GM23248 (cell line): ENCODE results near the gene KIRREL1. TPM values are rescaled to one million over a fixed set of nuclear protein-coding genes. Genes with fewer than 3 reads are reported as not detected.

Experiments
- DNase-seq: peaks from one replicate; pipeline ENCODE4 v3.0.0-alpha.2; 2015
- H2AFZ ChIP-seq: fragments of 200-600 bp; sonication (generic); 2 replicates; pipeline ENCODE4 v1.6.1; 2016; ENCODE audit warnings: antibody characterized with exemption
- H3F3A ChIP-seq: fragments of 200-600 bp; sonication (generic); 2 replicates; pipeline ENCODE4 v1.6.1; 2016; ENCODE audit warnings: mild to moderate bottlenecking, antibody characterized with exemption, mixed run types; ENCODE audit not compliant: insufficient read depth
- H3K27ac ChIP-seq: fragments of 200-600 bp; sonication (generic); 2 replicates; pipeline ENCODE4 v1.5.1; 2016; ENCODE audit warnings: mild to moderate bottlenecking
- H3K27me3 ChIP-seq: fragments of 200-600 bp; sonication (generic); replicated peaks from 2 replicates; pipeline ENCODE4 v1.6.1; 2016; ENCODE audit warnings: mild to moderate bottlenecking; ENCODE audit not compliant: insufficient read depth
- H3K36me3 ChIP-seq: fragments of 200-600 bp; sonication (generic); 2 replicates; pipeline ENCODE4 v1.6.1; 2016; ENCODE audit warnings: low read depth, mild to moderate bottlenecking
- H3K4me1 ChIP-seq: fragments of 200-600 bp; sonication (generic); 2 replicates; pipeline ENCODE4 v1.6.1; 2016; ENCODE audit warnings: mild to moderate bottlenecking; ENCODE audit not compliant: insufficient read depth
- H3K4me2 ChIP-seq: fragments of 200-600 bp; sonication (generic); one replicate; pipeline ENCODE4 v1.6.1; 2016; ENCODE audit warnings: mild to moderate bottlenecking; ENCODE audit not compliant: unreplicated experiment
- H3K4me3 ChIP-seq: fragments of 200-600 bp; sonication (generic); 2 replicates; pipeline ENCODE4 v1.5.1; 2016; ENCODE audit warnings: mild to moderate bottlenecking
- H3K79me2 ChIP-seq: fragments of 200-600 bp; sonication (generic); 2 replicates; pipeline ENCODE4 v1.6.1; 2016; ENCODE audit warnings: mild to moderate bottlenecking; ENCODE audit not compliant: insufficient read depth
- H3K9ac ChIP-seq: fragments of 200-600 bp; sonication (generic); 2 replicates; pipeline ENCODE4 v1.6.1; 2016; ENCODE audit warnings: mild to moderate bottlenecking
- H3K9me2 ChIP-seq: fragments of 200-600 bp; sonication (generic); 2 replicates; pipeline ENCODE4 v1.6.1; 2016; ENCODE audit warnings: mixed run types, mild to moderate bottlenecking, moderate library complexity; ENCODE audit not compliant: insufficient read depth
- H3K9me3 ChIP-seq: fragments of 200-600 bp; sonication (generic); one replicate; pipeline ENCODE4 v1.6.1; 2017; ENCODE audit warnings: low read depth
- H4K20me1 ChIP-seq: fragments of 200-600 bp; sonication (generic); 2 replicates; pipeline ENCODE4 v1.6.0; 2016; ENCODE audit not compliant: insufficient read depth
- EZH2 ChIP-seq: fragments of 200-600 bp; sonication (generic); IDR thresholded peaks from 2 replicates; pipeline ENCODE4 v1.6.1; 2018; ENCODE audit warnings: antibody characterized with exemption, mild to moderate bottlenecking; ENCODE audit not compliant: insufficient read depth, poor library complexity, severe bottlenecking
- EZH2phosphoT487 ChIP-seq: fragments of 200-600 bp; sonication (generic); IDR thresholded peaks from 2 replicates; pipeline ENCODE4 v1.6.1; 2018; ENCODE audit warnings: antibody characterized with exemption, moderate library complexity, mild to moderate bottlenecking, low read depth; ENCODE audit not compliant: insufficient read depth
- WGBS, 2 experiments: methylation state at CpG; one replicate each; pipeline ENCODE4 v1.1.6; 2015 to 2017; ENCODE audit warnings: low lambda C conversion rate in 2 of 2, low coverage in 1 of 2; ENCODE audit errors: missing lambda C conversion rate in 2 of 2; 5-methylcytosine and 5-hydroxymethylcytosine counted together
- in situ Hi-C: fragments of 300-500 bp; cut with MboI; formaldehyde crosslinking; loops from 2 replicates; pipeline ENCODE4 v1.15.0; 2020
- polyA plus RNA-seq: library from polyadenylated mRNA; unstranded; fragments of >200 nt; fragmentation: Nextera tagmentation; extraction: Ambion mirVana; gene quantifications from 2 replicates; pipeline ENCODE4 v1.2.1, GENCODE V29; 2016
- total RNA-seq: library from RNA; depleted of rRNA; stranded (reverse); fragments of >200 nt; shearing (Covaris generic); gene quantifications from 2 replicates; pipeline ENCODE4 v1.2.3, GENCODE V29; 2014

The KIRREL1 gene
- total and polyA plus RNA-seq, 2 experiments from 2014 or later: 33.7 to 108 TPM

DNA sequence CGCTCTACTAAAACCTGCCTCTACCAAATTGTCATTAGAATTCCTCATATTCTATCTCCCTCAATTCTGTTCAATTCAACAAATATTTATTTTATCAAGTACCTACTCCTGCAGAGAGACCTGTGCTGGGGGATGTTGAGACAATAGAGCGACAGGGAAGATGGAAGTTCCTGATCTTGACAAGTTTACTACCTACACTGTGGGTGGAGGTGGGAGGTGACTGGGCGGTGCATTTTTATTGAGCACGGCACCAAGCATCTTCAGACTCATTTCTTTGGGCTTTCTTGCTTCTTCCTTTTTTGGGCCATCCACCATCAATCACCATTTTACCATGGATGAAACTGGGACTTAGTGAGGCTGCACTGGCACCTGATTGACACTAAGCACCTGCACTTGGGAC is 61.3 kb downstream of the KIRREL1 start:
- peaks cover 98% of the 10 kb centered on the region for H3K79me2 ChIP-seq
- H3K4me3 ChIP-seq: no peak overlapping the region
- peaks cover 15% of the 10 kb centered on the region; the same call in 1 of the 2 replicates for H3K4me1 ChIP-seq
- no peak overlapping the region for H3K27ac ChIP-seq
- H3K4me2 ChIP-seq: no peak overlapping the region
- H3K9me3 ChIP-seq: no peaks in the 10 kb centered on the region
- WGBS, 2 experiments: 94 to 96% methylated on average over 4 of the region's 4 CpGs
- DNase-seq: no peak
- no peaks in the 10 kb centered on the region for H3K27me3 ChIP-seq
- no peaks in the 10 kb centered on the region for H3K36me3 ChIP-seq
- H4K20me1 ChIP-seq: peaks cover 18% of the 10 kb centered on the region
- no peaks in the 10 kb centered on the region for H3K9me2 ChIP-seq
- no peak overlapping the region for H2AFZ ChIP-seq
- no peak overlapping the region for H3K9ac ChIP-seq
- in situ Hi-C loops: no loop called here
- H3F3A ChIP-seq: no peaks in the 10 kb centered on the region
- TF ChIP-seq EZH2 (no peak), EZH2phosphoT487 (no peak)

DNA sequence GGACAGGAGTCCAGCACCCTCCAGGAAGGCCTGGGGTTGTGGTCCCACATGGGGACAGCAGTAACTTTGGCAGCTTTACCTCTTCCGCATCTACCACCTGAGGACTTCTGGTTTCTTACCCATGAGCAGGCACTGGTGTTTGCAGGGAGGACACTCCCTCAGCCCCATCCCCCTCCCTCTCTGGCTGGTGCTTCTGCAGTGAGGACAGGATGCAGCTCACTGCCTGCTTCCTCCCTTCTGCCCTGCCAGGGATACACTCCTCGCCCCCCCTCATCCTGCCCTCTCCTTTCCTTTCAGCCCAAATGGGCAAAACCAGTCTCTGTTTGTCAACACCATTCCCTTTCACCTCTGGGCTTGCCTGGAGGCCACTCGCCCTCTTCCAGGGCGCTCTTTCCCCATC is 62.4 kb downstream of the KIRREL1 start:
- no peak for DNase-seq
- Histone ChIP-seq H3K4me3 (no peak overlapping the region), H3K79me2 (peaks cover 98% of the 10 kb centered on the region), H3K9me2 (no peaks in the 10 kb centered on the region), H3K36me3 (no peaks in the 10 kb centered on the region), H3K9me3 (no peaks in the 10 kb centered on the region), H3K27me3 (no peaks in the 10 kb centered on the region), H2AFZ (no peak overlapping the region), H3K4me1 (peaks cover 10% of the 10 kb centered on the region; the same call in 1 of the 2 replicates), H3K27ac (no peak overlapping the region), H3K4me2 (no peak overlapping the region), H4K20me1 (peaks cover 13% of the 10 kb centered on the region), H3K9ac (no peak overlapping the region), H3F3A (no peaks in the 10 kb centered on the region)
- 84 to 86% methylated on average over 4 of the region's 4 CpGs for WGBS, 2 experiments
- no peak for TF ChIP-seq EZH2phosphoT487
- TF ChIP-seq EZH2: no peak
- in situ Hi-C loops: no loop called here

DNA sequence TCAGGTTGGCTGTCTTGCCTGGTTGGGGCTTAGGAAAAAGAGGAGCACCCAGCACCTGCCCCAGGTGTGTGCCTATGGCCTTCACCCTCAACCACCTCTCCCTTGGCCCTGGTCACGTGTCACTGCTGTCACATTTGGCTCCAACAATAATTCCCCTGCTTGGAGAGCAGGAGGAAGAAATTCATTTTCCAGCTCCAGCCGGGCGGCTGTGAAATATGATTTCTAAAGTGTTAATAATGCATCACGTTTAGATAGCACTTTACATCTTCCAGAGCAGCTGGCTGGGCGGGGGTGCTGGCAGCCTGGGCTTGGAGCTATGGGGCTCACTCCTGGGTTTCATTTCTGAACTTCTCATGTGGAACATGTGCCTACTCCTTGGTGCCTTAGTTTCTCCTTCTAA is 63.1 kb downstream of the KIRREL1 start:
- Histone ChIP-seq H3K9me2 (no peaks in the 10 kb centered on the region), H3K36me3 (no peaks in the 10 kb centered on the region), H3K4me3 (no peak overlapping the region), H3K27me3 (no peaks in the 10 kb centered on the region), H3F3A (no peaks in the 10 kb centered on the region), H4K20me1 (peaks cover 13% of the 10 kb centered on the region), H3K27ac (no peak overlapping the region), H3K79me2 (peaks cover 98% of the 10 kb centered on the region), H3K9ac (no peak overlapping the region), H3K4me1 (peaks cover 10% of the 10 kb centered on the region; the same call in 1 of the 2 replicates), H3K9me3 (no peaks in the 10 kb centered on the region), H2AFZ (no peak overlapping the region), H3K4me2 (no peak overlapping the region)
- 50 to 57% methylated on average over 5 of the region's 5 CpGs for WGBS, 2 experiments
- DNase-seq: no peak
- in situ Hi-C loops: no loop called here
- no peak for TF ChIP-seq EZH2phosphoT487
- no peak for TF ChIP-seq EZH2

DNA sequence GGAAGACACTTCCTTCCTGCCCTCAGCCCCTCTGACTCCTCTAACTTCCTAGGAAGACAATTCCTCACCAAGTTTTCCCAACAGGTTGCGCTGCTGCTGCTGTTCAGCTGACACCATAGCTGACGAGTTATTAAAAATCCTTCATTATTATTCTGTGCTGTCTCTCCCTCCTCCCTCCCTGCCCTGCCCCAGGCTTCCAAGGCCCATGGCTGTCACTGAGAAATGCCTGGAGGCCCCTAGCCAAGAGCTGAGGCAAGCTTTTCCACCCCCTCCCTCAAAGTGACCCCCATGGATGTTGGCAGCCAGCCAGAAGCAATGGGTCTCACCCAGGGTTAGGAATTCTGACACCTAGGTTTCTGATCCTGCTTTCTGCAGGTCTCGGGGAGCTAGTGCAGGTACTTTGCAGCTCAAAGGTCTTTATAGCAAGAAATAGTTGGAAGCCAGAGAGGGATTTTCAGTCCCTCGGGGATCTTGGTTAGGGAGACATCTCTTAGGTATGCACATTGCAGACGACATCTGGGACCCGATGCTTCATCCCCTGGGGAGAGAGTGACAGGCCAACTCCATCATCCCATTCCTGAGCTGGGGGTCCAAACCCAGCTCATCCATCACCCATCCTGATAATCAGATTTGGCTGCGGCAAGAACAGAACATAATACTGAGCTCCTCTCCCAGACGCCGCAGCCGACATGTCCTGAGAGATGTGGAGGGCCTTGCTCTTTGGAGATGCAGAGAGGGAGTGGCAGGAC is 65.0 kb downstream of the KIRREL1 start:
- in situ Hi-C loops: no loop called here
- H3K4me2 ChIP-seq: no peak overlapping the region
- no peak overlapping the region for H3K9ac ChIP-seq
- no peaks in the 10 kb centered on the region for H3F3A ChIP-seq
- peaks cover 98% of the 10 kb centered on the region for H3K79me2 ChIP-seq
- 74 to 75% methylated on average over 10 of the region's 10 CpGs for WGBS, 2 experiments
- peaks cover 5% of the 10 kb centered on the region; the same call in 1 of the 2 replicates for H3K4me1 ChIP-seq
- DNase-seq: no peak
- H2AFZ ChIP-seq: no peak overlapping the region
- H3K36me3 ChIP-seq: no peaks in the 10 kb centered on the region
- H3K4me3 ChIP-seq: no peak overlapping the region
- no peaks in the 10 kb centered on the region for H3K9me2 ChIP-seq
- no peak for TF ChIP-seq EZH2
- TF ChIP-seq EZH2phosphoT487: no peak
- H3K27ac ChIP-seq: no peak overlapping the region
- H3K9me3 ChIP-seq: no peaks in the 10 kb centered on the region
- H3K27me3 ChIP-seq: no peaks in the 10 kb centered on the region
- H4K20me1 ChIP-seq: peaks cover 14% of the 10 kb centered on the region; the same call in 1 of the 2 replicates
